GM12892 (cell line): ENCODE data around the gene PLEKHG3.

Experiments
- POLR2A ChIP-seq: IDR thresholded peaks from 2 replicates; pipeline ENCODE4 v1.6.1; 2011; ENCODE audit warnings: low read depth, low read length, control low read depth
- TAF1 ChIP-seq: IDR thresholded peaks from 2 replicates; pipeline ENCODE4 v1.6.1; 2011; ENCODE audit warnings: low read depth, mild to moderate bottlenecking, control low read depth, low read length, borderline replicate concordance

DNA sequence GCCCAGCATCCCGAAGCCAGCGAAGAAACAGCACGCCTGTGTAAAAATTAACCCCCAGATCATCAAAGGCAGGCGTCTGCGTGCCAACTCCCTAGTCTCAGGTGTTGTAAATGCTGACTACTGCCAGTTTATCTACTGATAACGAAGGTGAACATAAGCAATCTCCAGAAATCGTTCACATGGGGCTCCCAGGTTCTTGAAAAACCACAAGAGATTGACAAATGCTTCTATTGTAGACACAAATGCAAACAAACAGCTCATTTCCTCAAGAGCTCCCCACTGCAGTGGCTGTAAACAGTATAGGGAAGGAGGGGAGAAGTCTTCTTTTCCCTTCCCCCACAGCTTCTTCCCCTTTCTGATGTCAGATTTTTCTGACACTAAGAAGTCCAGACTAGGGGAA lies 5.3 kb upstream of the PLEKHG3 start:
- TF ChIP-seq TAF1 (no peak), POLR2A (no peak)
